ENCODE results near the gene ENTPD2. TPM values are rescaled to one million over a fixed set of nuclear protein-coding genes. Genes with fewer than 3 reads are reported as not detected.

ENTPD2 gene
- total and polyA plus RNA-seq, 2 experiments from 2014 or later: 1.8 to 1.9 TPM

- ATAC-seq (no peak), DNase-seq (ENCODE audit: low spot score) (no peak)
- peaks cover 17% of the 10 kb centered on the region; the same call in 2 of the 3 replicates for H3K36me3 Mint-ChIP-seq (ENCODE audit: low read depth)
- no peak overlapping the region for H3K27ac Mint-ChIP-seq
- no peak overlapping the region for H3K27ac ChIP-seq (ENCODE audit: low read depth)
- H3K27me3 Mint-ChIP-seq (ENCODE audit: insufficient read depth, low read depth, poor library complexity): peaks cover 22% of the 10 kb centered on the region
- peaks cover 4% of the 10 kb centered on the region; the same call in 1 of the 3 replicates for H3K9me3 Mint-ChIP-seq
- no peaks in the 10 kb centered on the region; the same call in 1 of the 2 replicates for H3K36me3 ChIP-seq (ENCODE audit: insufficient read depth)
- H3K9me2 ChIP-seq (ENCODE audit: insufficient read depth): no peaks in the 10 kb centered on the region
- no peak for TF ChIP-seq CREB1 (CRISPR knock-in tag; IDR thresholded peaks at IDR 0.05; ENCODE audit: low read depth)
- TF ChIP-seq EZH2phosphoT487 (IDR thresholded peaks at IDR 0.05; ENCODE audit: unreplicated experiment): no peak
- TF ChIP-seq ETS1 (IDR thresholded peaks at IDR 0.05): no peak
- TF ChIP-seq CTCF (conservative IDR thresholded peaks at IDR 0.05; ENCODE audit: low read depth in 2 of 2): no peak
- TF ChIP-seq ZNF462 (CRISPR knock-in tag; IDR thresholded peaks at IDR 0.05): no peak
- no peak for TF ChIP-seq JUNB (IDR thresholded peaks at IDR 0.05; ENCODE audit: unreplicated experiment)
- TF ChIP-seq POLR2AphosphoS5 (IDR thresholded peaks at IDR 0.05; ENCODE audit: low read depth): no peak
- no peak for TF ChIP-seq REST (IDR thresholded peaks at IDR 0.05; ENCODE audit: unreplicated experiment)
- TF ChIP-seq NANOG (IDR thresholded peaks at IDR 0.05; ENCODE audit: borderline replicate concordance): no peak
- no peak for TF ChIP-seq STAT1 (IDR thresholded peaks at IDR 0.05; ENCODE audit: unreplicated experiment)
- no peak for TF ChIP-seq EZH2 (IDR thresholded peaks at IDR 0.05; ENCODE audit: low read depth, unreplicated experiment)
- TF ChIP-seq ZNF331 (CRISPR knock-in tag; IDR thresholded peaks at IDR 0.05; ENCODE audit: low read depth): no peak
- TF ChIP-seq ZNF114 (CRISPR knock-in tag; IDR thresholded peaks at IDR 0.05): no peak
- peaks cover 9% of the 10 kb centered on the region for H3K4me1 ChIP-seq (ENCODE audit: insufficient read depth)
- no peaks in the 10 kb centered on the region; the same call in 1 of the 2 replicates for H4K20me1 ChIP-seq (replicated peaks; ENCODE audit: insufficient read depth)
- H3F3A ChIP-seq (replicated peaks; ENCODE audit: low read depth): peaks cover 20% of the 10 kb centered on the region
- H3K79me2 ChIP-seq (replicated peaks; ENCODE audit: insufficient read depth): no peaks in the 10 kb centered on the region; the same call in 1 of the 2 replicates
- no peak overlapping the region for H2AFZ ChIP-seq
- peaks cover 5% of the 10 kb centered on the region; the same call in 1 of the 2 replicates for H3K27me3 ChIP-seq (ENCODE audit: insufficient read depth)
- H3K4me3 ChIP-seq: peak overlapping the region; percentile 93
- H3K4me1 Mint-ChIP-seq: peaks cover 15% of the 10 kb centered on the region
- peak overlapping the region; percentile 92 for H3K4me3 Mint-ChIP-seq
- peak overlapping the region; percentile 98 for H3K4me2 ChIP-seq
These were observed 34.3 kb upstream of the ENTPD2 start for GRCh38 chr9:137088121-137088520.
